ENCODE results near the gene PAMR1.

The PAMR1 gene

DNA sequence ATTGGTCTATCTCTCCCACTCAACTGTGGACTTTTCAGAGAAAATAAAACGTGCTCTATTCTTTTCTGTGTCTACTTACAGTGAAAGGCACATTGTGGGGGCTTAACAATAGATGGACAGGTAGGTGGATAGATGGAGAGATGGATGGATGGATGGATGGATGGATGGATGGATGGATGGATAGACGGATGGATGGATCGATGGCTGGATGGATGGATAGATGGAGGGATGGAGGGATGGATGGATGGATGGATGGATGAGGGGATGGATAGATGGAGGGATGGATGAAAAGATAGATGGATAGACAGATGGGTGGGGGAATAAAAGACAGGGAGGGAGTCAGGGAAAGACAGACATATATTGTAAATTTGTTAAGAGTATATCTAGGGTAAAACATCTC, 91.8 kb downstream of the PAMR1 start:
- DNase-seq = no peak

DNA sequence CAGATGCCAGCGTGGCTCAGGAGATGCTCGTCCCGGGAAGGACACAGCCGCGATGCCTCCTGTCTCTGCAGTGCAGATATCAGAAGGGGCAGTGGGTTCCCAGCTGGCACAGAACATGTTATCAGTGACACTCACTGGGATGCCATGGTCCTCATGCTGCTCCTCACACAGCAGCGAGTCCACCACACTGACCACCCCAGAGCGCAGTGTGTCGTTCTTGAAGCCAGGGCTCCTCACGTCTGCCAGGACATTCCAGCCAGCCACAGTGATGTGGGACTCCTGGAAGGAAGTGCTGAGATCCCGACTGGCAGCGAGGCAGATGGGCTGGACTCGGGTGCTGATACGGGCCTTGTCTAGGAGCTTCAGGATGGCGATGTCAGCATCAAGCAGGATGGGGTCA, 93.0 kb downstream of the PAMR1 start:
- no peak for DNase-seq

DNA sequence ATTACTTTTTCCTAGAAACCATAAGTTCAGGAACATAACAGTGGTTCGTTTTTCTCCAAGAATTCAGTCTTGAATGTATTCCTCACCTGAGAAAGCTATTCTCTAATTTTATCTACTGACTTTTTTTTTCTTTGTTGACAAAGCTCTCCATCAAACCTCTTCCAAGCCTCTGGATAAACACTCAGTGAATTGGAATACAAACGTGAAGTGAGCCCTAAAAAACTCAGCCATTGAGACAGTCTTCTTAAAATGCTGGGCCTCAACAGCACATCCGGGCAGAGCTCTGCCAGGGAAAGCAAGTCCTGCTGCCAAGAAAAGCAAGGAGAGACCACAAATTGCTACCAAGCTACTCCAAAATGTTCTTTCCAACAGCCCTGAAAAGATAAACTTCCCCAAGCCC, 98.3 kb downstream of the PAMR1 start:
- DNase-seq = peak; percentile 63

DNA sequence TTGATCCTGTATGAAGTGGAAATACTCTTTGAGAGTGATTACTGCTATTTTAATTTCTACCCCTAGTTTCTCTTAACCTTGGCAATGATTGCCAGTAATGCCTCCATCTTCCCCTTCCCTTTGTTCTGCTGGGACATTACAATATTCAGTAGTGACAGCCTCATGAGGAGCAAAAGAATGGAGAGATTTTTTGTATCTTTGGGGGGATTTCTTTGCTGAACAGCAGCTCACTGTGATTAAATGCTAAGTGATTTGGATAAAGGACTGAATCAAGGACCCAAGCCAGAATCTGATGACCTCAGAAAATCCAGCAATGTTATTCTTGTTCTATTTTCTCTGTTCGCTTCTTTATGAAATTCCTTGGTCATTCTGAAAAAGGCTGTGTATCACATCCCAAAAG, 99.1 kb downstream of the PAMR1 start:
- no peak for DNase-seq

DNA sequence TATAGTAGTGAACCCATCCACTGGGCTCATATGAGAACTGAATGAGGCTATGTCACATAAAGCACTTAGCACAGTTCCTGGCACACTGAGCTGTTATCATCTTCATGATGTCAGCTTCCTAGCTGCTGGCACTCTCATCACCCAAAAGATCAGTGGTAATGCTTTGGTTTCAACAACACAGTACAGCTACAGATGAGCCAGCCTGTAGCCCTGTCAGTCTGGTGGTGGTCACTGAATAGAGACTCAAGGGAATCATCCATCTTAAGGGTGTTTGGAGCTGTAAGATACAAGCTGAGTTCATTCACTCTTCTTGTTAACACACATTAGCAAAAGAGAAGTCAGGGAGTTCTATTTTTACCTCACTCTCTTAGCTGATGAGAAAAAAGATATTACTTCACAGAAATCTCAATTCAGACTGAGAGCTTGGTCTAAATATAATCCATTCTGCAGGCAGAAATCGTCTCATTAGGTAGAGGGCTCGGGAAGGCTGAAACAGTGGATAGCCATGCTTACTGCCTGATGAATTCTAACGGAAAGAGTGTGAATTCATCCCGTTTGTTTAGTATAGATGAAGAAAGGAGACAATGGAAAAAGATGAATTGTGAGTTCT, 99.7 kb downstream of the PAMR1 start:
- no peak for DNase-seq

DNA sequence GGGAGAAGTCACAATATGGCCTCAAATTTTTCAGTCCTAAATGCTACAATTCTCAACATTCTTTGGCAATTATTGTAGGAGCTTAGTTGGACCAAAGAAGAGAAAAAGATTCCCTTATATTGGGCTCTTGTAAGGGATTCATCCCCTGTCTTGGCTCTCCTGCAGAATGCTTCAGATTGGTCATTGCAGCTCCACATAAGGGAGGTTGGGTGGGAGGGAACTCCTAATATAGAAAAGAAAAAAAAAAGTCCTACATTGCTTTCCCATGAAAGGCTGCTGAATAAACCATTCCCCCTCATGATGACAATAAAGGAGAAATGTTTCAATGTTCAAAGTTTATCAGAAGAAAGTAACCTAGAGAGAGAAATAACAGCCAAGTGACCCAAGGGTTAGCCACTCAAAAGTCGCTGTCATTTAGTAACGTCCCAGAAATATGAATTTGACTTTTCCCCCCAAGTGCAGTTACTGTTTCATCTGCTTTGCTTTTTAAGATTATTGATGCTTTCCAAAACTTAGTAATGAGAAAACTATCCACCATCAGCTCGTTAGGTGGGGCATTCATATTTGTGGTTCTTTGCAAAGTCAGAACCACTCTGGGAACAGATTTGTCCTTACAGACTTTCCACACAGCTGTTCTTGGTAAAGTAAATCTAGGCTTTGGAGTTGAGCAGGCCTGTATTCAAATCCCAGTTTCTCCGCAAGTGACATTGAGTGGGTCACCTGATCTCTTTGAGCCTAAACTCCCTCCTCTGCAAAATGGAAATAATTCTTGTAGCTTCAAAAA, 101.1 kb downstream of the PAMR1 start:
- no peak for DNase-seq

DNA sequence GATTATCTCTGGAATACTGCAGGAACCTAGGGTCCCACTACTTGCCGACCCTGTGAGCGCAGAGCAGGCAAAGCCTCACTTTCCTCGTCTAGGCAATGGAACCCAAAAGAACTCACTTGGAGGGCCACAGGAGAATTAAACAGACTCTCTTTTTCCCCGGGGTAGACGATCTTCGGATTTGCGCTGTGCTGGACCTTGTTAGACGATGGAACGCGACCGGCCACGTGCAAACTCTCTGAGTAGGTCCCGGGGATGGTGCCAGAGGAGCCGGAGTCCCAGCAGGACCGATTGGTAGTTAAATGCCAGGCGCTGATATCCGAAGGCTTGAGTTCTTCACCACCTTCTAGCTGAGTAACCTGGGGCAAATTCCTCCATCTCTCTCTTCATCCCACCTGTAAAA, 105.0 kb downstream of the PAMR1 start:
- DNase-seq = peak; percentile 20

DNA sequence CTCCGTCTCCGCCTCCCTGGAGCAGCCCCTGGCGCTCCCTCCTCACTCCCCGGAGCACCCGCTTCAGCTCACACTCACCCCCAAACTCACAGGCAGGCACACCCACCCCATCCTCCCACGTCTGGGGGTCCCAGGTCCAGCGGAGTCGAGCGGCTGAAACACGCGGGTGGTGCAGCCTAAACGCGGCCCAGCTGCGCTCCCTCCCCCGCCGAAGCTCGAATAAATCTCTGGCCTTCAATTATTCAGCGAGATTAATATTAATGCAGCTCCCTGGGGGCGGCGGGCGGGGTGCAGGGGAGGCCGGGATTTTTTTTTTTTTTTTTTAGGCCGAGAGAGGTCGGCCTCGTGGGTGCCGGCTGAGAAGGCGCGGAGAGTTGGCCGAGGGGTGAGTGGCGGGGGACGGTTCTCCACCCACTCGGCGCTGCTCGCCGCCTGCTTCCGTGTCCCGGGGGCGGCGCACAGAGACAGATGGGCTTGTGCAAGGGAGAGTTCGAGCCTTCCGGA, 105.5 kb downstream of the PAMR1 start:
- DNase-seq = peak; percentile 34

DNA sequence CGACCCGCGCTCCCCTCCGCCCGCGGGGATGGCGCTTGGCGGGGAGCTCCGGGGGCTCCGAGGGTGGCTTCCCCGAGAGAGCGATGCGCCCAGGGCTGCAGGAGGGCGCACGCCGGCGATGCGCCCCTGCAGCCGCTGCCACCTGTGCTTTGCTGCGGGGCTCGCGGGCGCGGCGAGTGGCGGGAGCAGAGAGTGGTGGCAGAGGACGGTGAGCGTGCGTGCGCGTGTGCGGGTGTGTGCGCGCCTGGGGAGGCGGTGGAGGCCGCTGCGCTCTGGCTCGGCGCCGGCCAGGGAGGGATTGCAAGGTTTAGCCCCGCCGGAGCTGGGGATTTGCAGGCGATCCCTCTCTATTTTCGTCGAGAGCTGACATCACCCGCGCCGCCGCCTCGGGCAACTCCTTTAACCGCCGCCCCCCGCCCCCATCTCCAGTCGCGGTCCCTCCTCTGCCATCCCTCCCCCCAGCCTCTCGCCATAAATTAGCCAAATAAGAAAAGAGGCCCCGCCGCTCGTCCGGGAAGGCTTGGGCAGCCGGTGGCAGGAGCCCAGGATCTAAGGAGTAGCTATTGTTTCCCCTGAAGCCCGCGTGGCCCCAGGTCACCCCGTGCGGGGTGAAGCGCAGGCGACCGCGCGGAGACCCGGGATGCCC, 106.1 kb downstream of the PAMR1 start, which contains the start of gene SLC1A2:
TSS of gene SLC1A2 (minus strand) at position 375 of the 646 bp plus-strand sequence. CDS start 592 bp downstream, outside the sequence.
- peak; percentile 55 for DNase-seq

DNA sequence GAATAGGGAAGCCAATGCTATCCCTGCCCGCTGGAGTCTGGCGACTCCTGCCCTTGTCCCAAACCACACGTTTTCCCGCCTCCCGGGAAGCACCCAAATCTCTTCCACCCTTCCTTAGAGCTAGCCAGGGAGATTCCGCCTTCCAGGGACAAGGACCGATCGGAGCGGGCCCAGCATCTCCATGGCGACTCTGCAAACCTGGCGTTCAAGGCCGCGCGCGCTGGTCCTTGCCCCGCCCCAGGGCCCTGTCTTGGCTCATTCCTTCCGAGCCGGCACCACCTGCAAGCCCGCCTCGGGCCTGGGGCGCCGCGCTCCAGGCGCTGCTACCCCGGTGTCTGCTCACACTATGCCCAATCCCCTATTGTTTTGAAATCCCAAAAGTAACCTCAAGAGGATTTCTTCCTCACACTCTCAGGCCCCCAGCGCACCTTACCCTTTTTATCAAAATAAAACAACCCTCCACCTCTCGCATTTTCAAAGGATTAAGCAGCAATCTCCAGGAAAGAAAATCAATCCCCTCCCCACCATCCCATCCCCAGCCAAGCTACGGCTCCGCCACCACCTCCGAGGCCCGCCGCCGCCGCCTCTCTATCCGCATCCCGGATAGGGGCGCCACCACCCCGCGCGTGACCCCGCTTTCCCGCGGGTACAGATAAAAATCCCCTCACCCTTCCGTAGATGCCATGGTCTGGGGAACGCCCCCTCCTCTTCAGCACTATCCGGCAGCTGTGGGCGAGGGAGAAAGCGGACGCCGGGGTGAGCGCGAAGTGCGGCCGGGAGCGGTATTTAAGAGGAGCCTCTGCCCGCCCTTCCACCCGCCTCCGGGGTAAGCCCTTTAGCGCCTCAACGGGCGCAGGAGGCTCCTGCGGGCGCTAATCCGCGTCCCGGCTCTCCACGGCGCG, 106.9 kb downstream of the PAMR1 start:
- peak; percentile 60 for DNase-seq

DNA sequence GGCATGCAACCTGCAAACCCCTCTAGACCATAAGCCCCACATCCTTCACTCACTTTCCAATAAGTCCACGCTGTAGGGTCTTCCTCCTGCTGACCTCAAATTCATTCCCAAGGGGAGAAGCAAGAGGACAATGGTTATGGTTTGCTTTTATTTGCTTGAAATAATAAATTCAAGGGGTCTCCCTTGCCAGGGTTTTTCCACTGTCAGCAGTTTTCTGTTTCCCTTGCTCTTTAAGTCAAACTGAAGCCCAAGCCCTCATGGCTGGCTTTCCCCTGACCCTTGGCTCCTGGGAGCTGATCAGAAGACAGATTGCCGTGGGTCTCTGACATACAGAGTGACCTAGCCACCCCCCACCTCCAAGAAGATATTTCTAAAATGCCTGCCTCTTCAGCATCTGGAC, 109.9 kb downstream of the PAMR1 start:
- DNase-seq = no peak

DNA sequence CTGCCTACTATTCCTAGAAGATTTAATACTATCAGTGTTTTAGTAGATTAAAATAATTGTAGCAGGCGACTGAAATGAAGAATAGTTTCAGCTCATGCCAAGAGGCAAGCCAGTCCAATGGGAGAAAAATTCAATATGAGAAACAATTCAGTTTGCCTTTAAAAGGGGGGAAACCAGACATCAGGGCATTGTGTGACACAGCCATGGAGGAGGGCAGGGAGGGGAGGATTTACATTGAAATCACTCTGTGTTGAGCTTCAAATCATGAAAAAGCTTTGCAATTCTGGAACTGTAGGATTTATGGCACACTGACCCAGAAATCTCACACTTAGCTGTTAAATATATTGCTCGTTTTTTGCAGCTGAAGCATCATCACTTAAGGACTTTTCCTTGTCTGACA, 110.6 kb downstream of the PAMR1 start:
- DNase-seq = no peak

DNA sequence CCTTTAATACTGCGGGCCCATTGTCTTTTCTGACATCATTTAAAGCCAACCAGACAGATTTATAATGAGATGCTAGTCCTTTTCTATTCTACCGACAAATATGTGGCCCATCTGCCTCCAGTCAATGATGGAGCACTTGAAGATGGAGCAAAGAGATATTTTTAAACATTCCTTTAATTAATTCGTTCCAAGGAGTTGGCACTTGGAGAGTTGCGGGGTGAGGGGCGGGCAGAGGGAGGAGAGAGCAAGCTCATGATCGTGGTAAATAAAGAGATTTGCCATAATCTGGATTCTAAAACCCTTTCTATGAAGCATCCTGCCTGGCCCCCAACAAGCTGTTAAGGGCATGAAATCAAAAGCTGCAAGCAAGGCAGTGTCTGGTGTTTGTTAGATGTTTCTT, 111.1 kb downstream of the PAMR1 start:
- no peak for DNase-seq

DNA sequence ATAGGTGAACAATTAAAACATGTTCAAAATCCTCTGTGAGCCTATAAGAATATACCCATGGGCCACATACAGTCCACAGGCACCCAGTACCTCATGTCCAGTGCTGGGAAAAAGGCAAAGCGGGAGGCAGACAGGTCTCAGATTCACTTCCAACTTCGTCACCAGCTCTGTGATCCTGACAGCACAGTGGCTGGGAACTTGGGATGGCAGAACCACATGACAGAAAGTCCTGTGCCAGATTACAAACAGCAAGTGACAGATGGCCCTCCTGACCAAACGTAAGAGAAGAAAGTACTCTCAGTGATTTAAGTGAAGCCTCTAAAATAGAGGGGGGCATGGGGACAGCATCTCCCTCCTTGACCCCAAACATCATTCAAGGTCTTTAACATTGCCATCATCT, 111.8 kb downstream of the PAMR1 start:
- DNase-seq = no peak

DNA sequence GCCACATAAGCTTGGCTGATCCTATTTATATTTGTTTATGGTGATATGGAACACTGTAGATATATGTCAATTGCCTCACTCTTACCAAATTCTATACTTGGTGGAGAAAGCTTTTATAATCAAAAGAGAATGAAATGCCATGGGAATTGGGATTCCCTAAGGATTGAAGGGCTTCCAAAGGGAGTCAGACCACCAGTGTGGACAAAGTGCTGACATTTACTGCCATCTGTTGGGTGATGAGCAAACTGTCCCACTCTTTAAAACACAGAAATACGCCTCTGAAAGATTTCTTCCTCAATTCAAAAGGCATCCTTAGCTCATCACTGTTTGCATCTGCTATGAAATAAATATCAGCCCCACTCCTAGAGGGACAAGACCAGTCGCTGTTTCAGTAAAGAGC, 113.1 kb downstream of the PAMR1 start:
- peak; percentile 24 for DNase-seq

DNA sequence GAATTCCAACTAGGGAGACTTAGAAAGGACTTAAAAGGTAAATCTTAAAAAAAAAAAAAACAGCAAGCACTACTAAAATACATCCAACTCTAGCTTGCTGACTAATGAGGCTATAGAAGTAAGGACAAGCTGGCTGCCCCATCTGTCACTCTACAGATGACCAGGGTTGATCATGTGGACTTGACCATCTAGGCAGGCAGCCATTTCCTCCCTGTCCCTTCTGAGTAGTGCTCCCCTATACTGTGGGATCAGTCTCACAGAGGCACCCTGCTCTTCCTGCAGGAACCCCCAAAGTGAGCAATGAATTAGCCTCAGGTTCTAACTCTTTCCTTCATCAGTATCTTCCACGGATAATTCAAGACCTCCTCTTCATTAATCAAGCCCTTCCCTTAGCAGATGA, 118.4 kb downstream of the PAMR1 start:
- no peak for DNase-seq

DNA sequence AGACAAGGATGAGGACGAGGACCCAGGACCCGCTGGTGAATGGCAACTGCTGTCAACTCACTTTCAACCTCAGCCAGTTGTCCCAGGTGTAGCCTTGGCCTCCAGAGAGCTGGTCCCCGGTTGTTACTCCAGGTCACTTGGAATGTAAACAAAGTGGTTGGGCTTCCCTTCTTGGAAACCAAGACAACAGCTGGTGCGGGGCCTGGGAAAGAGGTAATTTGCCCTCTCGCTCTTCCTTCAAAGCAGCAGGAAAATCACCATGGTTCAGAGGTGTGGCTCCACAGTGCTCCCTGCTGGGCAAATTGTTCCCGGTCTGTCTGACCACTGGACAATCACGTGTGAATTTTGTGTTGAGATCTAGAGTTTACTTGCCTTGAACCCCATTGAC, 121.0 kb downstream of the PAMR1 start:
- DNase-seq = peak; percentile 22

DNA sequence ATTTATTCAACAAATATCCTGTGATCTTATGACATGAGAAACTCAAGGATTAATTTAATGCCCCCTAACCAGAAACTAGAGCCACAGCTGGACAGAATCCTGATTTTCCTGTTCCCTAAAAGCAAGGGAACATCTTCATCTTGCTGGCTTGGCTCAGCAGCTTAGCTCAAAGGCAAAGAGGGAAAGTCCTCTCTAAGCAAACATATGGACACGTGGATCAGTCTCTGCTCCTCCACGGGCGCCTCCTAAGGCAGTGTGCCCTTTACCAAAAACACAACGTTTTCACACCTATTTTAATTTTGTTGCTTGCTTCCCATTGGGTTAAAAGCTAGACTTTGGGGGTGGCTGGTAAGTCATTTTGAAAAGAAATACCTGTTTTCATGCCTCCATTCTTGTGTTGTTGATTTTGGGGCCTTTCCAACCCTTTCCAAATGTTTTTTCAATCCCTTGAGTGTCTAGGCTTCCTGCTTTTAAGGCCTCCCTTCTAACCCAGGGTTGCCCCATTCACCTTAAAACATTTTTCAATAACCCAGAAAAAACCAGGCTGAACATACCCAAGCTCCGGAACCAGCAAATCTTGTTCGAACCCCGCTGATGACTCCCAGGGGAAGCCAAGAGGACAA, 121.5 kb downstream of the PAMR1 start:
- DNase-seq = no peak

DNA sequence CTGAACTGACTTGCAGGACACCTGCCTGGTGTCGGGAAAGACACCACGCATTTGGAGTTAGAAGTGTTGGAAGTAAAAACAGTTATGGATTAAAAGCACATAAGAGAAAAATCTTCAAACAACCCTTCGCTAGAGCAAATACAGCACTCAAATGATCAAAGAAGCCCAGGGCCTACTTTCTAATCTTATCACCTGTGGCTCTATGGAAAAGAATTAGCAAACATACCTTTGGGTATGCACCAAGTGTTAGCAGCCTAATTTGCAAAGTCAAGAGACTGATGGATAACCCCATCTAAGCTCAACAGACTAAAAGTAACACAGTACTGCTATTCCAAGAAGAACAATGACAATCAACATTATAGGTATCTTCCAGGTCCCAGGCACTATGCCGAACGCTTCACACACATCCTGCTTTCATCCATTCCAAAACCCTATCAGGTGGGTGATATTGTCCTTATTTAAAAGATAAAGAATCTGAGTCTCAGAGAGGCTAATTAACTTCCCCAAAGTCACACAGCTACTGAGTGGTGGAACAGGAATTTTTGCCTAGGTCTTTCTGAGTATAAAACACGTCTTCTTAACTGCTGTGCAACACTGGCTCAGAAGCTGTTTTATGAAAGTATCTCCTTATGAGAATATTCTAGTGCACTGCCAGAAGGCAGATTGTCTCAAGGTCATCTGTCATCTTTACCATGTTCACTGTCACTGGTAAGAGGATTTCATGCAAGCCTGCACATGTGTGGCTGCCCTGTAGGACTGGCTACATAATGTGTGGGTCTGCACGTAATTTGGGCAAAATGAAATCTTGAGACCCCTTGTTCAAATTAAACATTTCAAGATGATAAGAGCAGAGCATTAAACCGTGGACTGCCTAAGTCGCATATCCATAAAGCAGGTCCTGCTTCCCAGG, 122.4 kb downstream of the PAMR1 start:
- no peak for DNase-seq

DNA sequence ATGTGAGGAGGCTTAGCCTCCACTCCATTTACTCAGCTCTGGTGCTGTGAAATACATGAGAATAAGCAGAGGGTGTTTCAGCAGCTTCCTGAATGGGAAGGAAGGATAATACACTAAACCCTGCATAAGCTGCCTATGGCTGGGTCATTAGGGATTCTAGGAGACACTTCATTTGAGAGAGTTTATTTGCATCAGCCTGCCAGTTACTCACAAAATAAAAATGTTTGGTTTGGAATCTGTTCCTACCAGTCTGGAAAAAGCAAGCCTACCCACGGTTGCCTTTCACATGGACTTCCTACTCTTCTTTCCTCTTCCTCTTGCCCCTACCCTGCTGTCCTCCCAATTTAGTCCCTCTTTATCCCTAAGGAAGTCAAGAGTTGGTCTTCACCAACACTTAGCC, 126.5 kb downstream of the PAMR1 start:
- DNase-seq = no peak

DNA sequence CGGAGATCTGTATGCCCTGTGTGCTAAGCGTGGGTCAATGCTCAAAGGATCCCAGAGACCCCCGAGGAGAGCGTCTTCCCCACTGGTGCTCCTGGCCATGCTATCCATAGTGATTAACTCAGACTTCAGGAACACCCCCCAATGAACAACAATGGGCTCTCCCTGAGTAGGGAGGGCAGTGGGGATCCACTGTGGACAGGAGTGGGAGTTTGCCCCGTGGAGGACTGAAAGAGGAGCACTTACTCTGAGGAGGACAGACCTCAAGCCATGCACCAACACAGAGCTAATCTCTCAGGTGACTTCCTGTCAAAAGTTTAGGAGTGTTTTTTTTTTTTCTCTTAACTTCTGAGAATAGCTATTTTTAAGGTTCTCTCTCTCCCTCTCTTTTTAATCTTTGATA, 130.5 kb downstream of the PAMR1 start:
- no peak for DNase-seq

Data from DMS53 (cell line).